ENCODE data around the gene TFEB.
A peak's percentile ranks its signal among the peaks of the same experiment; 100 is the strongest.

The TFEB gene

DNA sequence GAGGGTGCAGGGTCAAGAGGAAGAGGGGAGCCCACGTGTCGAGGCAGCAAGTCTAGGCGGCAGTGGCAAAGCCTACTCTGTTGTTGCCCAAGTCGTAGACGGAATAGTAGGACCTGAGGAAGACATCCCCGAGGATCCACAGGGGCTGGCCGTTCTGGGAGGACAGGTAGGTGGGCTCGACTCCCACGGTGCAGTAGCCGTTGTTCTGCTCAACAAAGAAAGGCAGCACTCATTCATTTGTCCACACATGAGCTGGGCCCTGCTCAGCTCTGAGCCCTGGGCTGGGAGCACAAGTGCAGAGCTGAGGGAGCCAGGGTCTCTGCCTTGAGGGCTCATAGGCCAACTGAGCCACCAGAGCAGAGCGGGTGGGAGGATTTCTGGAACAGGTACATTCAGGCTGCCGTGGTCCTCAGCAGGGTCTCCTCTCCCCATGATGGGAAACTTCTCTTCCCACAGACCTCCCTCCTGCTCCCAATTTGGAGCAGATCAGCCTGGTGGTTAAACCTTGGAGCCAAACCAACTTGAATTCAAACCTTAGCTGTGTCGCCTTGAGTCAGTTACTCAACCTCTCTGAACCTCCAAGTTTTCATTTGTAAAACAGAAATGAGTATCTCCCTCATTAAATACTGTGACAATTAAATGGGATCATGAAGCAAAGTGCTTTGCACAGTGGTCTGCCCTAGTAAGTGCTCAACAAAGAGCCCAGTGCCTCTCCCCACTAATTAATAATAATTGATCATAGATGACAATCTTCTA lies 1.6 kb upstream of the TFEB start:
- DNase-seq (ENCODE audit: low read depth) = no peak

DNA sequence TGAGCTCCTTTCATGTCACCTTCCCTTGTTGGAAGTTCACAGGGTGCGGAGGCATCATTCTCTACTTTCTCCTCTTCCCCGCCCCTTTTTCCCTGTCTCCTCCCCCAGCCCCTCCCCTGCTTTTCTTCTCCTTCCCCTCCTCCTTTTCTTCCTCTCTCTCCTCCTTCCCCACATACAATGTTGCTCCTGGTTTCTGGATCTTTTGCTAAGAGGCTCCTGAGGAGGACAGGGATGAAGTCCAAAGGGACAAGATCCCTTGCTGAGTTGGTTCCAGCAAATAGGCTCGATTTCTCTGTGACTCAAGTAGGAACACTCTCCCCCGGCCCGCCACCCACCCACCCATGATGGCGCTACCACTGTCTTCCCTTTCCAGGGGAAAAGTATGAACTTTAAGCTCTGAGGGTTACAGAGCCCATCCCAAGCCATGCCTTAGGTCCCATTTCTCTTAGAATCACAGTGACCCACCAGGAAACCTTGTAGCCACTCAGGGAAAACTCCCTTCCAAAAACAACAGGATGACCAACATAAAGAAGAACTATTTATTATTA lies 852 bp upstream of the TFEB start:
- DNase-seq (ENCODE audit: low read depth) = no peak

DNA sequence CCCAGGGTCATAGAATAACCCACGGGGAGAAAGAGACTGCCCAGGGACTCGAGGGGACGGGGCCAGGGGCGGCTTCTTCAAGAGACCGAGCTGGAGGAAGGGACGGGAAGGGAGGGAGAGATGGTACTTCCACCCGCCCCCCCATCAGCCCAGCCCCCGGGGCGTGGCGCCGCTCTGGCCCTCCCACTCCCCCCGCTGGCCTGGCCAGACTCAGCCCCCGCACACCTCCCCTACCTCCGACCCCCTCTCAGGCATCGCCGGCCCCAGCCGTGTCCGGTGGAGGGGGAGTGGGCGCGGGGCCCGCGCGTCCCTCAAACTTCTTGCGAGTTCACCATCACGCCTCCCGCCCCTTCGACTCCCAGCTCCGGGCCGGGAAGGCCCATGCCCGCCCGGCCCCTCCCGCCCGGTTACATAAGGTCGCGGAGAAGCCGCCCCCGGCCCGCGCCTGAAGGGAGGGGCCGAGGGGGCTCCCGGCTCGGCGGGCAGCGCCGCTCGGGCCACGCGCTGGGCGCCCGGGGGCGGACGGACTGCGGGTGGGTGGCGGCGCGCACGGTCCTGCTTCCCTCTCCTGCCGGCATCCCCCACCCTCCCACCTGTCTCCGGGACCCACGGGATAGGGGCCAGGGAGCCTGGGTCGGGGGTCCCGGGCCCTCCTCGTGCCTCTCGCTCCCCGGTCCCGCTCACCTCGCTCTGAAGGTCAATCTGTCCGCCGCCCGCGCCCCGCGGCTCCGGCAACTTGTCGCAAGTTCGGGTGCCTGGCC lies 562 bp downstream of the TFEB start:
- DNase-seq (ENCODE audit: low read depth) = peak; percentile 55

DNA sequence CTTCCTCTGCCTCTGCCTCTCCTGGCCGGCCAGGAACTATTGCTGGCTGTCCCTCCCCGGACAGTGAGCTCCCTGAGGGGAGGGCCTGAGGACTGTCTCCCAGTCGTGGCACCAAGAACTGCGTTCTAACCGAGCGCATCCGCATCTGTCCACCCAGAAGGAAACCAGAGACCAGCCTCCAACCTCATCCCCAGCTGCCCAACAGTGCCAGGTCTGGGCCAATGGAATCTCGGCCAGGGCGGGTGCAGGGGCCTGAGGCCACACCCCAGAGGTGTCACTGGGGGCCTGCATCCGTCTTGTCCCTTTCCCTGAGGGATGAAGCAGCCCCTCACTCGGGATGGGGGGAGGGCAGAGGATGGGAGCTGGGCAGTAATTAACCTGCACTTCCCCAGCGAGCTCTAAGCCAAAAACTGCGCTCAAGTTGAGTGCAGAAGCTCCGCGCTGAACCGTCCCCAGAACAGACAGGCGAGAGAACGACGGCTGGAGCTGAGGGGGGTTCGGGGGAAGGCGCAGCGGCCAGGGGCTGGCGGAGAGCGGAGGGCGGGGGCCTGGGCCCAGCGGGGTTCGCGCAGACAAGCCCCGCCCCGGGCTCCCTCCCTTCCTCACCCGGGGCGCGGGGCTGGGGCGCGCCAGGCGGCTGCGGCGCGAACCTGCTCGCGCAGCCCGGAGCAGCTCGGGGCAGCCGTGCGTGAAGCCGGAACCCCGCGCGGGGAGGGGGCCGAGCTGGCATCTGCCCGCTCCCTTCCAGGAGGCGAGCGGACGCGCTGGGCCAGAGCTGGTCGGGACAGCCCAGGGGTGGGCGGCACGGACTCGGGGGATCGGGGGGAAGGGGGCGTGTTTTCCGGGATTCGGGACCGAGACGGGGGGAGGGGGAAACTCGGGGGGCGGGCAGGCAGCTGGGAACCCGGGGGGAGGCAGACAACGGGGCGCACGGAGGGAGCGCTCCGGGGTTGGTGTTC lies 1.4 kb downstream of the TFEB start:
- DNase-seq (ENCODE audit: low read depth) = peak; percentile 52

DNA sequence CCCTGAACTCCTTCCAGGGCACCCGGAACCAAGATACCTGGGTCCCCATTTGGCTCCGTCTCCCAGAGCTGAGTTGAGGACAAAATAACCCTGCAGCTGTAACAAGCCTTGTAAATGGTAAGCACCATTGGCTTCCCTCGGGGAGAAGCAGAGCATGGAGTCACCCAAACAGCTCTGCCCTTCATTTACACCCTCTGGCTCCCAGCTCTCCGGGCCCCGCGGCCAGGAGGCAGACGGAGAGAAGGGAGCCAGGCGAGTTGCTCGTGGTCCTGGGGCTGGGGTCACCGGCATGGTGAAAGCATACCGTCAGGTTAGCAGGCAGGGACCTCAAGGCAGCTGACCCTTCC lies 2.1 kb downstream of the TFEB start:
- DNase-seq (ENCODE audit: low read depth) = no peak

DNA sequence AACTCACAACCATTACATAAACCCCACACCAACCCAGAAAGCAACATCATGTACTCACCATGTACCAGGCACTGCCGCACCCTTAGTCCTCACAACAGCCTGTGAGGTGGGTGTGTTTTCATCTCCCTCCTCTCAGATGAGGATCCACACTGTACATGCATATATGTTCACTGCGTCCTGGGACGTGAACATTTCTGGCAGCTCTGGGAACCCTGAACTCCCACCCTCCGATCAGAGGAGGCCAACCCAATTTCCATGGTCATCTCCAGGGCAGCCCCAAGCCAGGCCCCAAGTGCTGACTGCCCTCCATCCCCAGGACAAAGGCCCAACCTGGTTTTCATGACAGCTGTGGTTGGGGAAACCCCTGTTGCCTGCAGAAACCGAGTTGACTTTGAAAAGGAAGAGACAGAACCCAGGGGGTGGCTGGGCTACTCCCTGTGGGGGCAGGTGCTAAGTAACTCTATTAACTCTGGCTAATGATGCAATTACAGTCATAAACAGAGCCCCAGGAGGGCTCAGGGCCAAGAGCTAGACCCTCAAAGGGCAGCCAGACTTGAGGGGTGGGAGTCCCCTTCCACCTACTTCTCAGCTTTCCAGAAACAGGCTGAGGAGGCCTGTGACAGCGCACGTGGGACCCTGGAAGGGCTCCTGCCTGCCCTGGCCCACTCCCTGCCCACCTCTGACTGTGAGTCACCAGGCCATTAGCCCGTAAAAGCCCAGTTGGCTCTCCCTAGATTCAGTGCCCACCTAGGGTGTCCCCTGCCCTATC lies 2.6 kb downstream of the TFEB start:
- peak; percentile 34 for DNase-seq (ENCODE audit: low read depth)

DNA sequence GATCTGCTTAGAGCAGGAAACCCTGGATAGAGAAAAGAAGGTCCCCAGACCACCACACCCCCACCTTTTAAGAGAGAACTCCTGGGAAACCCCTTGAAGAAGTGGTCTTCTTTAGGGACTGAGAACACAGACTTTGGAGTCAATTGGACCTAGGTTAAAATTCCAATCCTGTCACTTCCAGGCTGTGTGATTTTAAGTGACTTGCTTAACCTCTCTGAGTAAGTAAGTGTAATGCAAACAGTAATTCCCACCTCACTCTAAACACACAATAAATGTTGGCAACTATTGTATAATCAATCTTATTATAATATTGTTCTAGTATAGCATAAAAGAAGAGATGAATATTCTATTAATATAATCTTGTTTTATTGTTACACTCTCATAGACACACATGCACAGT lies 3.3 kb downstream of the TFEB start:
- no peak for DNase-seq (ENCODE audit: low read depth)

DNA sequence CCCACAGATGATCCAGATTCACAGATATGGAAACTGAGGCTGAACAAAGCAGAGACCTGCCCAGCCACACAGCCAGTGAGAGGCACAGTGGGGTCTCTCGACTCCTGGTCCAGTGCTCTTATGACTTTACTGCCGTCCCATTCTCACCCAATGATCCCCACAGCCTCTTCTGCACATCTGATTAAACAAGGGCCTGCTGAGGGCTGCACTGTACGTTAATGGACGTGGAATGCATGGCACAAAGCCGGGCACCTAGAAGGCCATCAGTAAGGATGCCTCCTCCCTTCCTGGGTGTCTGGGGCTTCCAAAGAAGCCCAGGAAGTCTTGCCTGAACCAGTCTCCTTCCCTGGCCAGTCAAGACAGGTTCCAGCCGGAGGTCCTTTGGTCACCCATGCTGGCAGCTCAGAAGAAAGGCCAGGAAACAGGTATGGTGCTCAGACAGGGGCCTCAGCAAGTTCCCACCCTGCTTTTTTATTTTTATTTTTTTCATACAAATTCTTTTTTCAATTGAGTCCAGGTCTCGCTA lies 3.8 kb downstream of the TFEB start:
- DNase-seq (ENCODE audit: low read depth) = no peak

DNA sequence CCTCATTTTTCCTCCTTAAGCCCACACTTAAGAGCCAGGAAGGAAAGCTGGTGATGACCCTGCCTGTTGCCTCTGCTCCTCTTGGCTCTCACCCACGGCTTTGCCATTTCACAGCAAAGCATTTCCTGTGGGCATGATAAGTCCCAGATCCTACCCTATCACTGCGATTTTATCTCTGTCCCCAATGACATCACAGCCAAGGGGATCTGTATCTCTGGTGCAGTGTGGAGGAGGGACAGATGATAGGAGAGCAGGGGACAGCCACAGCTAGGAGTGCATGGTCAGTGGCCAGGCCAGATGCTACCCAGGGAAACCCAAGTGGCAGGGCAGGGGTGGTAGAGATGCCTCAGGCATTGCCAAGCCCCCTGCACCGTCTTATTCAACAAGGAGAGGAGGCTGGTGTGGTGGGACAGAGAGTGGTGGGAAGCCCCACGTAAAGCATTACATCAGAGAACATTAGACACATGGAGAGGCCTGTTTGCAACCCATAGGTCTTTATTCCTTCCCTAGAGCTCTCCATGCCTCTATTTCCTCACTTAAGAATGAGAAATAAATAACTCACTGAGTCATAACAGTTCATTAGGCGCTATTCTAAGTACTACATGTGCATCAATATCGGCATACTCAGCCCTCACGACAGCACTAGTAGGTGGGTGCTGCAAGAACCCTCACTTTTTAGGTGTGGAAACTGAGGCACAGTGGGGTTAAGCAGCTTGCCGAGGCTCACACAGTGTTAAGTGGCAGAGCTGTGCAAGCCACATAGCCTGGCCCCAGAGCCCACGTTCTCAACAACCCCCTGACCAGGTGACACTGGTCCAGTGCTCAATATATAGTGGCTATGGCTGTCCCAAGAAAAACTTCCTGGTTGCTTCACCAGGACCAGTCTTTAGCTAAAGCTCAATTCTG lies 4.6 kb downstream of the TFEB start:
- DNase-seq (ENCODE audit: low read depth) = no peak

DNA sequence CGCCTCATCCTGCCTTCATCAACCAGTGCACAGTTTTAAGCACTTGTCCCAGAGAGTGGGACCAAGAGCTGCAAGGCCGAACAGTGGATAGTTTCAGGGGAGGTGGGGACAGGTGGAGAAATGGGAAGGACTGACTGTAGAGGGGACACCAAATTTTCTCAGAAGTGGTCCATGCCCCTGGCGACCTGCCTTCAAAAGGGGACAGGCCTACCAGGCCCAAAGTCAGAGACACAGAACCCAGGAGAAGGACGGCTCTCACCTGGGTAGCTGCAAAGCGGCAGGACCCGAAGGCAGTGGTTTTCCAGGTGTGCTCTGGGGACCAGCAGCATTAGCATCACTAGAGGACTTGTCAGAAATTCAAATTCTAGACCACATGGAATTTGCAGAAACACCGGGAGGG lies 5.8 kb downstream of the TFEB start:
- no peak for DNase-seq (ENCODE audit: low read depth)

DNA sequence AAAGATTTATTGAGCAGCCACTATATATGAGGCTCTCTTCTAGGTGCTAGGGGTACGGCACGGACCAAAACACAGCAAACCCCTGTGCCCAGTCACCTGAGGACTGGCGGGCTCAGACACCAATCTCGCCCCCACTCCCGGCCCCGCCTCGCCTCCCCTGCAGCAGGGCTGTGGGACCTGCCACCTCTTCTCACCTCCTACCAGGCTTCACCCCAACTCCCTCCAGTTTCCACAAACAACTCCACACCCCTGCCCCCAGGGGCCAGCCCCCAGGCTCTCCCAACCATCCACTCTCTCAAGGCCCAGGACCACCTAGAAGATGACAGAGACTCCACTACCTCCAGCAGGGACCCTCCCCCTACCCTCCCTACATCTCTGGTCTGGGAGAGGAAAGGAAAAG lies 6.5 kb downstream of the TFEB start:
- DNase-seq (ENCODE audit: low read depth) = no peak

DNA sequence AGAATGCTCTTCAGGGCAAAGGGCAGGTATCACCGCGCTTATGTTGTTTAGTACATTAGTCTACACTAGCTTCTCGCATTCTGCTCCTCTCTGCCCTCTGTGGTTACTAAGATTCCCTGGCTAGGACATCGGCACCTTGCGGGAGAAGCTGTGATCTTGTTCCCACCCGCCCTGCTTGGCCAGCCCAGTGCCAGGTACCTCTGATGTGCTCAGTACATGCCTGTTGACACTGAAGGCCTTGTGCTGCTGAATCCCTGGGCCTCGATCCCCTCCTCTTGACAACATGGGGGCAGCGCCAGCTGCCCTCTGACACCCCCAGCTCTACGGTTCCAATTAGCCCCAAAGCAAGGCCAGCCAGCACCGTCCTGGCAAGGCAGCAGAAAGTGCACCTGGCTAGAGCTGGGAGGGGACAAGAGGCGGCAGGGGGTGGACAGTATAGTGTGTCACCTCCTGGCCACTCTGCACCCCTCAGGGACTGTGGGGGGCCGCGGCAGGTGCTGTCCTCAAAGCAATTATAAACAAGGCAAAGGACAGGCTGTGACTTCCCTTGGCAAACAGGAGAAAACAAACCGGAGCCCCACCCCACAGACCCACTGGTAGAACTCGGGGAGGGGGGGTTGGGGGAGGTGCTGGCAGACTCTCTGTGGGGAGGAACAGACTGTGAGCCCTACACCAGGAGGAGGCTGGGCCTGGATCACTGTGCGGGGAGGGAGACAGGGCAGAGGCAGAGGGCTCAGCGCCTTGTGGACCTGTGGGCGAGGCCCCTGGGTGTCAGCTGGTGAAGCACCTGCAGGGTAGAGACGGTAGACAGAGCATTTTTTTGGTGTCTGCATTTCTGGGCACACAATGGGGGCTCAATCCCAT lies 7.1 kb downstream of the TFEB start:
- DNase-seq (ENCODE audit: low read depth) = no peak

DNA sequence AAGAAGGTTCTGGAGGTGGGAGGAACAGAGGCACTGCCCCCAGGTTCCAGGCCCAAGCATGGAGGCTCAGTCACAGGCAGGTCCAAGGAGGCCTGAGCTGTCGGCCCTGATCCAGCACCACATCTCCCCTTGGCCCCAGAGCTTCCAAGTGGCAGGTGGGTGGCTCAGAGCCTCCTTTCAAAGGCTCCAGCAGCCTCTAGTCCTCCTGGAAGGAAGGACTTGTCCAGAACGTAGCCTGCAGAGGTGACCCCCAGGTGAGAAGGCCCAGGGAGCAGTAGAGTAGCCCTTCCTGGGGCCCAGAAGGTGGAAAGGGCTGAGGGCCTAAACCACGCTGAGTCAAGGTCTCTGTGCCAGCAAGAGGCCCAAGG lies 7.7 kb downstream of the TFEB start:
- DNase-seq (ENCODE audit: low read depth) = no peak

DNA sequence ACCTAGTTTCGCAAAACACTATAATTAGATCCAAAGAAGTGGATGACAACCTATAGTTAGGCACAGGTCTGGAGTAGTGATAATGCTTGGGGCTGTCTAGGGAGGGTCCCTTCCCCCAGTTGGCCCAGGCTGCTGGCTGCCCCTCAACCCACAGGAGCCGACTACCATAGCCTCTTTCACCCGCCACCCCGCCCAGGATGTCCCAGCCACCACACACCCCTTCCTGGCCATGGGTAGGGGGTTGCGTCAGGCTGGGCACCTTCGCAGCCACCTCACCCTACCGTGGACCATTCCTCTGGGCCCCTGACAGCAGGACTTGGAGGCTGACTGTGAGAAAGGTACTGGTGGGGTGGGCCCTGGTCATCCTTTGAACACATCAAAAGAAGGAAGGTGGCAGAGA lies 8.5 kb downstream of the TFEB start:
- no peak for DNase-seq (ENCODE audit: low read depth)

DNA sequence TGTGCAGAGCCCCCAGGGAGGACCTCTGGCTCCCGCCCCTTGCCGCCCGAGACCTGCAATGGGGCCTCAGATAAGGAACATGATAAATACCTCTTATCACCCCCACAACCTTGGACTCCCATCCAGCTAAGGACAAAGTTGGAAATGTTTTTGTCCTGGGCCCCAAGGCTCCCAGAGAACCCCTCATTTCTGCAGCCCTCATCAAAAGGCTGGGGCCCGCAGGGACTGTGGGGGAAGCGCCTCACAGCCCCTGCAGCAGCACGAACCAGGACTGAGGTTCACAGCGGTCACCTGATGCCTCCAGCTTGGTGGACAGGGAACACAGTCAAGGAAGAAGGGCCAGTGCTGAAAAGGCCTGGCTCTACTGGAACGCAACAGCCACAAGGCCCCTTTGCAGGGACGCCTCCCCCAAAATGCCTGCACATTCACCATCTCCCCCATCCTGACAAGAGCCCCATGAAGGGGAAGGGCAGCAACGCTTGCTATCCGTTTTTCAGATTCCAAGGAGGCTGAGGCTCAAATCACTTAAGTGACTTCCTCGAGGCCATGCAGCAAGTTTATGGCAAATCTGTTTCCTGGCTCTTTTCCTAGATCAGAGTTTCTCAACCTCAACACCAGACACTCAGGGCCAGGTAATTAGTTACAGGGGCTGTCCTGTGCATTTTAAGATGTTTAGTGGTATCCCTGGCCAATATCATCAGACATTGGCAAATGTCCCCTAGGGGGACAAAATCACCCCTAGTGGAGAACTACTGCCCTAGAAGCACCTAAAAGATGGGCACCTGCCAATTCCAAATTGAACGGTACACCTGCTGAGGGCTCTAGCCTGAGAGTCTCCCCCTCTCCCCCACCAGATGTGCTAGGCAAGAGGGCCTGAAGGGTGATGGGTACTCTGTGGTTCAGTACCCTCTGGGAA lies 10.6 kb downstream of the TFEB start:
- no peak for DNase-seq (ENCODE audit: low read depth)

DNA sequence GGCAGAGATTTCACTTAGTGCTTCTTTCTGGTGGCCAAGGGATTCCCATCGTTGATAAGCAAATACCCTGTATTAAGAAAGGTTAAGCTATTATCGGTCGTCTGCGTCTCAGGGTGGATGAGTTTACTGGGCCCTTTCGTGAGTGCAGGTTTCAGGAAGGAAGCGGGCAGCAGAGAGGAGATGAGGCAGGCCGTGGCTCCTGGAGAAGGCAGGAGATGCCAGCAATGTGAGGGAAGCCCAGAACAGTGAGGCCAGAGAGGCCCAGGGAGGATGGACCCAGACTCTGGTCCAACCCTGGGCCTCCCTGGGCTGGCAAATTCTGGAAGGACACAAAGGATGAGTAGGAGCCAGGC lies 11.2 kb downstream of the TFEB start:
- no peak for DNase-seq (ENCODE audit: low read depth)

DNA sequence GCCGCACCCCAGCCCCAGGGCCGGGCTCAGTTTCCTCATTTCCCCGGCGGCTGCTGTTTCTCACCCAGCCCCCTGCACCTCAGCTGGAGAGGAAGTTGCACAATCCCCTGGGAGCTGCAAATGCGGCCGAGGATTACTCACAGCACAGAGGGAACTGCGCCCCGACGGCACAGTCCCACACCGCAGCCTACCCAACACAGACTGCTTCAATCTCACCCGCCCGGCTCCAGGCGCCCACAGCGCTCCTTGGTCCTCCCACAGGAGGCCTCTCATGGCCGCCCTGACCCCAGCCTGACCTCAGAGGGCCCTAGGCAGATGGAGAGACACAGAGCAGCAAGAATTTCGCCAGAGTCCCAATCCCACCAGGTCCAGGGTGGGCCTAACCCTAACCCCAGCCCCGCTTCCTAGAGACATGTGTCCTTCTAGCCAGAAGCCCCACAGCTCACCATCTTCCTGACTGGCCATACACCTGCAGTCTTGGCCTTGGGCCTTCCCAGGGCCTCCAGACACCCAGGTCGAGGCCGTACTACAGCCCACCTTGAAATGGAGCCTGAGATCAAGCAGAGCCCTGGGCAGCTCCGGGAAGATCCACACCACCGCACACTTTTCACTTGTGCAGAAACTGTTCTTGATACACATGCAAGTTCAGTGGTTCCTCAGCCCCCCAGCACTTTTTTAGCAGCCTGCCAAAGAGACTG lies 11.7 kb downstream of the TFEB start:
- no peak for DNase-seq (ENCODE audit: low read depth)

All from stimulated activated CD4-positive, alpha-beta T cell treated with anti-CD3 and anti-CD28 coated beads, Interleukin-2, amount 100 ng/mL, for 4 hours (primary cell).